ENCODE results near the gene DGLUCY.

DGLUCY gene

GRCh38 chr14:91269076-91269991 lies 155.5 kb downstream of the DGLUCY start:
- no peak for DNase-seq (ENCODE audit: extremely low read depth, insufficient read length)
- no peaks in the 10 kb centered on the region for H3K27me3 ChIP-seq (replicated peaks; ENCODE audit: control insufficient read depth, insufficient read depth, low read length)
- no peak for TF ChIP-seq CTCF (IDR thresholded peaks at IDR 0.05; ENCODE audit: insufficient read depth, low read length, poor library complexity, severe bottlenecking)
- peaks cover 36% of the 10 kb centered on the region for H3K36me3 ChIP-seq (ENCODE audit: control insufficient read depth, insufficient read depth, low read length)
- H3K4me3 ChIP-seq (replicated peaks; ENCODE audit: low read depth, low read length): no peak overlapping the region

GRCh38 chr14:91270188-91270587 lies 156.3 kb downstream of the DGLUCY start:
- H3K4me3 ChIP-seq (replicated peaks; ENCODE audit: low read depth, low read length): no peak overlapping the region
- no peak for DNase-seq (ENCODE audit: extremely low read depth, insufficient read length)
- H3K36me3 ChIP-seq (ENCODE audit: control insufficient read depth, insufficient read depth, low read length): peaks cover 41% of the 10 kb centered on the region
- H3K27me3 ChIP-seq (replicated peaks; ENCODE audit: control insufficient read depth, insufficient read depth, low read length): no peaks in the 10 kb centered on the region
- no peak for TF ChIP-seq CTCF (IDR thresholded peaks at IDR 0.05; ENCODE audit: insufficient read depth, low read length, poor library complexity, severe bottlenecking)

- peaks cover 41% of the 10 kb centered on the region for H3K36me3 ChIP-seq (ENCODE audit: control insufficient read depth, insufficient read depth, low read length)
- no peak for TF ChIP-seq CTCF (IDR thresholded peaks at IDR 0.05; ENCODE audit: insufficient read depth, low read length, poor library complexity, severe bottlenecking)
Observed at GRCh38 chr14:91270619-91271018, 156.7 kb downstream of the DGLUCY start.

GRCh38 chr14:91271639-91272038 lies 157.8 kb downstream of the DGLUCY start:
- DNase-seq (ENCODE audit: extremely low read depth, insufficient read length): no peak
- no peak for TF ChIP-seq CTCF (IDR thresholded peaks at IDR 0.05; ENCODE audit: insufficient read depth, low read length, poor library complexity, severe bottlenecking)
- Histone ChIP-seq H3K27me3 (replicated peaks; ENCODE audit: control insufficient read depth, insufficient read depth, low read length) (no peaks in the 10 kb centered on the region), H3K36me3 (ENCODE audit: control insufficient read depth, insufficient read depth, low read length) (peaks cover 46% of the 10 kb centered on the region), H3K4me3 (replicated peaks; ENCODE audit: low read depth, low read length) (no peak overlapping the region)

More at GRCh38 chr14:91270619-91271018, 156.7 kb downstream of the DGLUCY start:
- H3K4me3 ChIP-seq (replicated peaks; ENCODE audit: low read depth, low read length): no peak overlapping the region
- no peak for DNase-seq (ENCODE audit: extremely low read depth, insufficient read length)
- H3K27me3 ChIP-seq (replicated peaks; ENCODE audit: control insufficient read depth, insufficient read depth, low read length): no peaks in the 10 kb centered on the region

- Histone ChIP-seq H3K36me3 (ENCODE audit: control insufficient read depth, insufficient read depth, low read length) (peaks cover 49% of the 10 kb centered on the region), H3K27me3 (replicated peaks; ENCODE audit: control insufficient read depth, insufficient read depth, low read length) (no peaks in the 10 kb centered on the region), H3K4me3 (replicated peaks; ENCODE audit: low read depth, low read length) (no peak overlapping the region)
- DNase-seq (ENCODE audit: extremely low read depth, insufficient read length): no peak
- TF ChIP-seq CTCF (IDR thresholded peaks at IDR 0.05; ENCODE audit: insufficient read depth, low read length, poor library complexity, severe bottlenecking): no peak
Observed at GRCh38 chr14:91272341-91273272, 158.7 kb downstream of the DGLUCY start.

Measured in GM06990 (cell line).